ENCODE data around the gene FBXO30.

The FBXO30 gene

GRCh38 chr6:145814501-145815308 lies at the start of gene FBXO30:
FBXO30 (minus strand) TSS chr6:145814795; CDS start chr6:145806405, 8,390 bp downstream.
- Histone ChIP-seq H3K9ac (ENCODE audit: low read depth, low read length) (peak within 1 kb of the TSS; percentile 100), H3K36me3 (ENCODE audit: insufficient read depth, low read length) (no peaks in the 10 kb centered on the region), H3K9me3 (ENCODE audit: control insufficient read depth, insufficient read depth, low read length) (no peaks in the 10 kb centered on the region), H3K4me1 (ENCODE audit: insufficient read depth, low read length) (0 out of 2 replicates have a peak, but pooled peaks cover 4% of the 10 kb centered on the region)

DNA sequence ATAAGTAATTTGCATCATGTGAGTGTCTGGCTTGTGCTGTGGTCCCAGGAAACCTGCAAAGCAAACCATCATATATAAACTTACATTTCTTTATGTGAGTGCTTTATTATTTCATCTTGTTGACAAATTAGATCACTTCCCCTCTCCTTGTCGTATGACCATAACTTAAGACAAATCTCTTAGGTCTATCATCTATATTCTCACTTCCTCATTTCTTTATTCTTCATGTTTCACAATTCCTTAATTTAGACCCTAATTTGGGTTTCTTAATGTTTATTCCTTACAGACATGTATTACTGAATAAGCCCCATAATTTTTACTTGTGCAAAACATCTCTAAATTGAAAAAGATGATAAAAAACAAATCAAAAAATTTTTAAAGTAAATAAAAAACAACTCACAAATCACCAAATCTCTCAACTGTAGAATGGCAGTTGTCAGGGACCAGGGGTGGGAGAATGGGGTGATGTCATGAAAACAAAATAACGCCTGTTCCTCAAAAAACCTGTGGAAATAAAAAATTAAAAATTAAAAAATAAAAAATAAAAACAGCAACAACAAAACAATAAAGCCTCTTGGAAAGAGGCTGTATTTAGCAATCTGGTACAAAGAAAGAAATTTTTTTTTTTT lies 49.5 kb upstream of the FBXO30 start:
- H3K9me3 ChIP-seq (ENCODE audit: control insufficient read depth, insufficient read depth, low read length) = no peaks in the 10 kb centered on the region
- no peaks in the 10 kb centered on the region for H3K36me3 ChIP-seq (ENCODE audit: insufficient read depth, low read length)
- no peaks in the 10 kb centered on the region for H3K4me1 ChIP-seq (ENCODE audit: insufficient read depth, low read length)
- H3K9ac ChIP-seq (ENCODE audit: low read depth, low read length) = no peak overlapping the region

DNA sequence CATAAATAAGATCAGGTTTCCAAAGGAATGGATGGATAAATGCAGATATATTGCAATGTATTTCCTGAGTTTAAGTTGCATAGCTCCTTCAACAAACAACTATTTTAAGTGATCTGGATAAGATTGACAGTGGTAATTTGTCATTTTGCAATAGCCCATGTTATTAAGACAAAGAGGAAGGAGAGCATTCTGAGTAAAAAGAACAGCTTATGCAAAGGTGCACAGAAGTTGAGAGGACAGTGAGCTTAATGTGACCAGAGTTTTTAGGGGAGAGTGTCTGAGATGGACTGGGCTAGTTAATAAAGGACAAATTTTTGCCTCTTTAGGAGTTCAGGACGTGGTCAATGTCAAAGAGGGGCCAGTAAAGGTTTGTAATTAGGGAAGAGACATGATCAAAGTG lies 48.8 kb upstream of the FBXO30 start:
- Histone ChIP-seq H3K9me3 (ENCODE audit: control insufficient read depth, insufficient read depth, low read length) (no peaks in the 10 kb centered on the region), H3K4me1 (ENCODE audit: insufficient read depth, low read length) (no peaks in the 10 kb centered on the region), H3K36me3 (ENCODE audit: insufficient read depth, low read length) (no peaks in the 10 kb centered on the region), H3K9ac (ENCODE audit: low read depth, low read length) (no peak overlapping the region)

- no peaks in the 10 kb centered on the region for H3K36me3 ChIP-seq (ENCODE audit: insufficient read depth, low read length)
- no peaks in the 10 kb centered on the region for H3K4me1 ChIP-seq (ENCODE audit: insufficient read depth, low read length)
- H3K9me3 ChIP-seq (ENCODE audit: control insufficient read depth, insufficient read depth, low read length) = no peaks in the 10 kb centered on the region
- no peak overlapping the region for H3K9ac ChIP-seq (ENCODE audit: low read depth, low read length)
These were observed 46.0 kb upstream of the FBXO30 start for GRCh38 chr6:145860562-145860961.

DNA sequence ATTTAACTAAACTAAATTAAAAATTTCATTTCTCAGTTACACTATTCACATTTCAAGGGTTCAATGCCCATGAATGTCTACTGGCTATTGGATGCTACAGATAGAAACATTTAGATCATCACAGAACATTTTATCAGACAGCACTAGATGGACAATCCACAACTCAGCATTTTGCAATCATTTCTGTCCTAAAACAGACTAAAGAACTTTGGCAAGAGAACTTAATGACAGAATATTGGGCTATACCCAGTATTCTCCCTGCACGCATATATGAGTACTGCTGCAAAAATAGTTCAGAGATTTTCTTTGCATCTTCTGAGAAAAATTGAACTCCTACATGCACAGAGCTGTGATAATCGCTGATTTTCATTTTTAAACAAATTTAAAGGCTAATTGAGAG lies 36.1 kb upstream of the FBXO30 start:
- Histone ChIP-seq H3K36me3 (ENCODE audit: insufficient read depth, low read length) (no peaks in the 10 kb centered on the region), H3K9ac (ENCODE audit: low read depth, low read length) (no peak overlapping the region), H3K4me1 (ENCODE audit: insufficient read depth, low read length) (no peaks in the 10 kb centered on the region), H3K9me3 (ENCODE audit: control insufficient read depth, insufficient read depth, low read length) (no peaks in the 10 kb centered on the region)

DNA sequence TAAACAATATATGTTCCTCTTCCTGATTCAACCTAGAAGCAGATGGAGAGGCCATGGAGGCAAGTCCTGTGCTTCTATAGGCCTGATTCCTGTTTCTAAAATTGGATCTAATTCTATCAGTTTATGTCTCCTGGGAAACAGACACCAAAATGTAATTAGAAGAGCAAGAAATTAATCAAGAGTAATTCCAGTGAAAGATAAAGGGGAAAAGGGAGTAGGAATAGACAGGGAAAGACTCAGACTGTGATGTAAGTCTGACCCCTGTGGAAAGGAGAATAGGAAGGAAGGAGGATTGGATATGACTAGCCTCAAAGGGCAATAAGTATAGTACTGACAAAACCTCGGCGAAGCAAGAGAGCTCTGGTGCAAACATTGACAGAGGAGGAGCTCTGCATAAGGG lies 33.9 kb upstream of the FBXO30 start:
- H3K9me3 ChIP-seq (ENCODE audit: control insufficient read depth, insufficient read depth, low read length) = no peaks in the 10 kb centered on the region
- H3K36me3 ChIP-seq (ENCODE audit: insufficient read depth, low read length) = no peaks in the 10 kb centered on the region
- H3K9ac ChIP-seq (ENCODE audit: low read depth, low read length) = no peak overlapping the region
- H3K4me1 ChIP-seq (ENCODE audit: insufficient read depth, low read length) = no peaks in the 10 kb centered on the region

GRCh38 chr6:145845557-145845956 lies 31.0 kb upstream of the FBXO30 start:
- Histone ChIP-seq H3K36me3 (ENCODE audit: insufficient read depth, low read length) (no peaks in the 10 kb centered on the region), H3K9me3 (ENCODE audit: control insufficient read depth, insufficient read depth, low read length) (no peaks in the 10 kb centered on the region), H3K4me1 (ENCODE audit: insufficient read depth, low read length) (no peaks in the 10 kb centered on the region), H3K9ac (ENCODE audit: low read depth, low read length) (no peak overlapping the region)

- no peaks in the 10 kb centered on the region for H3K4me1 ChIP-seq (ENCODE audit: insufficient read depth, low read length)
- no peaks in the 10 kb centered on the region for H3K9me3 ChIP-seq (ENCODE audit: control insufficient read depth, insufficient read depth, low read length)
- no peaks in the 10 kb centered on the region for H3K36me3 ChIP-seq (ENCODE audit: insufficient read depth, low read length)
- H3K9ac ChIP-seq (ENCODE audit: low read depth, low read length) = no peak overlapping the region
These were observed 30.4 kb upstream of the FBXO30 start for GRCh38 chr6:145844933-145845540.

DNA sequence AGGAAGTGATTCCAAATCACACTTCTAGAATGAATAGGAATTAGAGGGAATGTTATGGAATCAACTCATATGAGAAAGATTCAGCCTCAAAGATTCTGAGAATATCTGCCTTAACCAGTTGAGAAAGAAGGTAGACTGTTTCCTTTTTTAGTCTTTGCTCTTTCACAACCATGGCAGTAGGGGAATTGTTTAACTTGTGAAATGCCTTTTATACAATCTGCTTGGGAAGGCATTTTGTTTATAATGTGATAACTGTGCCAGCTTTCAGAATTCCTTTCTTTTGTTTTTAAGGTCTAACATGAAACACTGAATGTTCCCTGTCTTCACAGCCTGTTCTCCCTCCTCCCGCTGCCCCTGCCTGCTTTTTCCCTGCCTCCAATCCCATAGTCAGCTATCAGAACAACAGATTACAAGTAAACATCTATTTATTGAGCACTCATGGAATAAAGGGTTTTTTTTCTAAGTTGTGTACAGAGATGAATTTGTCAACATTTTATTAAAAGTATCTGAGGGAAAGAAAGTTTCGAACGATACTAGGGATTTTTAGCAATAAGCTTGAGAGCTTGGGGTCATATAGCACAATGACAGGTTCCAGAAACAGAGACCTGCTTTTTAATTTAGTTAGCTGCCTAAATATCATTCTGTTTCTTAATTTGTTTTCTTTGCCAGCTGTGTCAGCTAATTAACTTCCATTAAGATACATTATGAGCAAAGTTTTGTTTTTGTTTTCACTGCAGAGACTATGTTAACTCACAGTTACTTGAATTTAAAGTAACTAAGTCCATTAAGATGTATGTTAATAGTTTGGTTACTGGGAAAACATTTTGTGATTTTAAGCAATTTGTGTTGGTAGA lies 28.3 kb upstream of the FBXO30 start:
- Histone ChIP-seq H3K9ac (ENCODE audit: low read depth, low read length) (no peak overlapping the region), H3K9me3 (ENCODE audit: control insufficient read depth, insufficient read depth, low read length) (no peaks in the 10 kb centered on the region), H3K36me3 (ENCODE audit: insufficient read depth, low read length) (no peaks in the 10 kb centered on the region), H3K4me1 (ENCODE audit: insufficient read depth, low read length) (peaks cover 3% of the 10 kb centered on the region; the same call in 1 of the 2 replicates)

- Histone ChIP-seq H3K9ac (ENCODE audit: low read depth, low read length) (no peak overlapping the region), H3K36me3 (ENCODE audit: insufficient read depth, low read length) (no peaks in the 10 kb centered on the region), H3K4me1 (ENCODE audit: insufficient read depth, low read length) (peaks cover 3% of the 10 kb centered on the region; the same call in 1 of the 2 replicates), H3K9me3 (ENCODE audit: control insufficient read depth, insufficient read depth, low read length) (no peaks in the 10 kb centered on the region)
These were observed 27.1 kb upstream of the FBXO30 start for GRCh38 chr6:145841668-145842067.

DNA sequence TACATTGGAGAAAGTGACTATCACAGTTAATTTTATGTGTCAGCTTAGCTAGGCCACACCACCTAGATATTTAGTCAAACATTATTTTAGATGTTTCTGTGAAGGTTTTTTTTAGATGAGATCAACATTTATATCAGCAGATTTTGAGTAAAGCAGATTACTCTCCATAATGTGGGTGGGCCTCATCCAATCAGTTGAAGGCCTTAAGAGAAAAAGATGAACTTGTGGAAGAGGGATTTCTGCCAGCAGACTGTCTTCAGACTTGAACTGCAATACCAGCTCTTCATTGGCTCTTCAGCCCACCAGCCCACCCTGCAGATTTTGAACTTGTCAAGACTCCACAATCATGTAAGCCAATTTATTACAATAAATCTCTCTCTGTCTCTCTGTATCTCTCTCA lies 25.1 kb upstream of the FBXO30 start:
- Histone ChIP-seq H3K36me3 (ENCODE audit: insufficient read depth, low read length) (no peaks in the 10 kb centered on the region), H3K9me3 (ENCODE audit: control insufficient read depth, insufficient read depth, low read length) (no peaks in the 10 kb centered on the region), H3K9ac (ENCODE audit: low read depth, low read length) (no peak overlapping the region), H3K4me1 (ENCODE audit: insufficient read depth, low read length) (peaks cover 3% of the 10 kb centered on the region; the same call in 1 of the 2 replicates)

DNA sequence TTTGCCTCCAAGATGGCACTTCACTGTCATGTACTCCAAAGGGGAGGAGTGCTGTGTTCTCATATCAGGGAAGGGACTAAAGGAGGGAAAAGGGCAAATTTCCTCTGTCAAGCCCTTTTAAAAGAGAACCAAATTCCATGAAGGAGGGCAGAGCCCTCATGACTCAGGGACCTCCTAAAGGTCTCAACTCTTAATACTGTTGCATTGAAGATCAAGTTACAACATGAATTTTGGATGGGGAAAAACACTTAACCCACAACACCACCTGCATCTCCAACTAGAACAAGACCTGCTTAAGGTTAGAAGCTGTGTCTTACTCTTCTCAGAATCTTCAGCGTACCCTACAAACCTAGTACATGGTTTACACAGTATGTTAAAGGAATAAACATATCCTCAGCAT lies 23.7 kb upstream of the FBXO30 start:
- H3K9ac ChIP-seq (ENCODE audit: low read depth, low read length) = no peak overlapping the region
- no peaks in the 10 kb centered on the region for H3K9me3 ChIP-seq (ENCODE audit: control insufficient read depth, insufficient read depth, low read length)
- peaks cover 3% of the 10 kb centered on the region; the same call in 1 of the 2 replicates for H3K4me1 ChIP-seq (ENCODE audit: insufficient read depth, low read length)

DNA sequence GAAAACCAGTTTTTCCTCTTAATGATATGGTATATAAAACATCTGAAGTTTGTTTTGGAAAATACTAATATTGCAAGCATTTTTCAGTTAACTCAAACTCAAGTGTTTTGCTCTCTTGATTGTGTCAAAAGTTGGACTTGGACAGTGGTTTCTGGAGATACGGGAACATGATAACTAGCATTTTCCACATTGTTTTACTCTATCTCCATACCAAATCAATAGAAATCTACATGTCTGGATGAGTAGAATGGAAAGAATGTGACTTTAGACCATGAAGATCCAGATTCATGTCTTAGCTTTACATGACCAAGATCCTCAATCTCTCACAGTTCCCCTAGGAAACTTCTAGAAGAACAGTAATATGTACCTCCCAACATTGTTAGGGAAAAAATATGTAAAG lies 22.2 kb upstream of the FBXO30 start:
- no peak overlapping the region for H3K9ac ChIP-seq (ENCODE audit: low read depth, low read length)
- peaks cover 3% of the 10 kb centered on the region; the same call in 1 of the 2 replicates for H3K4me1 ChIP-seq (ENCODE audit: insufficient read depth, low read length)
- no peaks in the 10 kb centered on the region for H3K9me3 ChIP-seq (ENCODE audit: control insufficient read depth, insufficient read depth, low read length)
- no peaks in the 10 kb centered on the region for H3K36me3 ChIP-seq (ENCODE audit: insufficient read depth, low read length)

More for the DNA sequence above, 23.7 kb upstream of the FBXO30 start:
- no peaks in the 10 kb centered on the region for H3K36me3 ChIP-seq (ENCODE audit: insufficient read depth, low read length)

- no peaks in the 10 kb centered on the region for H3K9me3 ChIP-seq (ENCODE audit: control insufficient read depth, insufficient read depth, low read length)
- H3K36me3 ChIP-seq (ENCODE audit: insufficient read depth, low read length) = no peaks in the 10 kb centered on the region
- no peak overlapping the region for H3K9ac ChIP-seq (ENCODE audit: low read depth, low read length)
- peaks cover 3% of the 10 kb centered on the region; the same call in 1 of the 2 replicates for H3K4me1 ChIP-seq (ENCODE audit: insufficient read depth, low read length)
These were observed 21.6 kb upstream of the FBXO30 start for GRCh38 chr6:145836170-145836569.
